ENCODE results near the gene FTO.

Gene FTO

GRCh38 chr16:54009464-54010176 is 305.7 kb downstream of the FTO start:
- no peak for DNase-seq (ENCODE audit: low spot score)
- peaks cover 0 to 12% of the 10 kb centered on the region in 2 donors for H3K9me3 ChIP-seq (replicated peaks in 1 of 2; ENCODE audit: control insufficient read depth in 2 of 2, insufficient read depth in 1 of 2, low read depth in 1 of 2, low read length in 2 of 2)
- no peak overlapping the region for H3K9ac ChIP-seq (ENCODE audit: low read depth, low read length, poor library complexity)
- no peak overlapping the region for H2BK12ac ChIP-seq (ENCODE audit: low read length)
- no peak overlapping the region for H4K8ac ChIP-seq (ENCODE audit: low read depth, low read length)
- no CpG with 5 or more reads among the region's 9 CpGs for WGBS, 2 donors (ENCODE audit: extremely low coverage in 2 of 2, insufficient read length in 2 of 2, insufficient replicate concordance in 1 of 2)
- H2BK5ac ChIP-seq (ENCODE audit: low read length), result no peak overlapping the region
- no peak overlapping the region for H3K4me2 ChIP-seq (ENCODE audit: insufficient read depth, low read length, poor library complexity, severe bottlenecking)
- H2BK15ac ChIP-seq (ENCODE audit: low read length), result no peak overlapping the region
- no peaks in the 10 kb centered on the region for H3K36me3 ChIP-seq (replicated peaks in 1 of 2; ENCODE audit: control insufficient read depth in 2 of 2, insufficient read depth in 2 of 2, low read length in 2 of 2)
- no peak overlapping the region for H2AFZ ChIP-seq (ENCODE audit: low read length)
- no peaks in the 10 kb centered on the region for H3K79me1 ChIP-seq (ENCODE audit: low read depth, low read length)
- no peaks in the 10 kb centered on the region for H3K27me3 ChIP-seq (ENCODE audit: control insufficient read depth in 3 of 3, insufficient read depth in 3 of 3, low read depth in 1 of 3, low read length in 3 of 3)
- no peak overlapping the region for H4K91ac ChIP-seq (ENCODE audit: low read depth, low read length, poor library complexity)
- H3K18ac ChIP-seq (ENCODE audit: low read length), result no peak overlapping the region
- H3K4me1 ChIP-seq (ENCODE audit: control insufficient read depth in 2 of 2, insufficient read depth in 1 of 2, low read depth in 1 of 2, low read length in 2 of 2), result no peaks in the 10 kb centered on the region
- H3K27ac ChIP-seq (replicated peaks; ENCODE audit: low read length), result no peak overlapping the region
- H3K23ac ChIP-seq (ENCODE audit: low read depth, low read length, poor library complexity), result no peak overlapping the region
- H3K4ac ChIP-seq (ENCODE audit: low read length), result no peak overlapping the region
- no peak overlapping the region for H2AK5ac ChIP-seq (ENCODE audit: low read depth, low read length)
- no peak overlapping the region for H2BK120ac ChIP-seq (ENCODE audit: low read depth, low read length)
- H3K14ac ChIP-seq (ENCODE audit: low read length), result no peak overlapping the region
- H3K4me3 ChIP-seq (ENCODE audit: low read length in 2 of 2), result no peak overlapping the region

- no peak overlapping the region for H2BK12ac ChIP-seq (ENCODE audit: low read length)
- H4K8ac ChIP-seq (ENCODE audit: low read depth, low read length), result no peak overlapping the region
- no peak overlapping the region for H3K9ac ChIP-seq (ENCODE audit: low read depth, low read length, poor library complexity)
- no peaks in the 10 kb centered on the region for H3K27me3 ChIP-seq (ENCODE audit: control insufficient read depth in 3 of 3, insufficient read depth in 3 of 3, low read depth in 1 of 3, low read length in 3 of 3)
- H3K36me3 ChIP-seq (replicated peaks in 1 of 2; ENCODE audit: control insufficient read depth in 2 of 2, insufficient read depth in 2 of 2, low read length in 2 of 2), result no peaks in the 10 kb centered on the region
- no peak overlapping the region for H2BK15ac ChIP-seq (ENCODE audit: low read length)
- H3K79me1 ChIP-seq (ENCODE audit: low read depth, low read length), result no peaks in the 10 kb centered on the region
- no peak overlapping the region for H3K18ac ChIP-seq (ENCODE audit: low read length)
- no CpG with 5 or more reads among the region's 2 CpGs for WGBS, 2 donors (ENCODE audit: extremely low coverage in 2 of 2, insufficient read length in 2 of 2, insufficient replicate concordance in 1 of 2)
- no peak overlapping the region for H3K23ac ChIP-seq (ENCODE audit: low read depth, low read length, poor library complexity)
- no peak overlapping the region for H3K4me2 ChIP-seq (ENCODE audit: insufficient read depth, low read length, poor library complexity, severe bottlenecking)
- H3K4me1 ChIP-seq (ENCODE audit: control insufficient read depth in 2 of 2, insufficient read depth in 1 of 2, low read depth in 1 of 2, low read length in 2 of 2), result no peaks in the 10 kb centered on the region
- no peak overlapping the region for H2BK120ac ChIP-seq (ENCODE audit: low read depth, low read length)
- H2BK5ac ChIP-seq (ENCODE audit: low read length), result no peak overlapping the region
- no peak overlapping the region for H3K4ac ChIP-seq (ENCODE audit: low read length)
- H3K14ac ChIP-seq (ENCODE audit: low read length), result no peak overlapping the region
- H3K27ac ChIP-seq (replicated peaks; ENCODE audit: low read length), result no peak overlapping the region
- H3K9me3 ChIP-seq (replicated peaks in 1 of 2; ENCODE audit: control insufficient read depth in 2 of 2, insufficient read depth in 1 of 2, low read depth in 1 of 2, low read length in 2 of 2), result peaks cover 0 to 12% of the 10 kb centered on the region in 2 donors
- no peak for DNase-seq (ENCODE audit: low spot score)
- H2AK5ac ChIP-seq (ENCODE audit: low read depth, low read length), result no peak overlapping the region
- H2AFZ ChIP-seq (ENCODE audit: low read length), result no peak overlapping the region
- no peak overlapping the region for H4K91ac ChIP-seq (ENCODE audit: low read depth, low read length, poor library complexity)
- H3K4me3 ChIP-seq (ENCODE audit: low read length in 2 of 2), result no peak overlapping the region
These were observed 311.2 kb downstream of the FTO start for GRCh38 chr16:54015147-54015546.

DNA sequence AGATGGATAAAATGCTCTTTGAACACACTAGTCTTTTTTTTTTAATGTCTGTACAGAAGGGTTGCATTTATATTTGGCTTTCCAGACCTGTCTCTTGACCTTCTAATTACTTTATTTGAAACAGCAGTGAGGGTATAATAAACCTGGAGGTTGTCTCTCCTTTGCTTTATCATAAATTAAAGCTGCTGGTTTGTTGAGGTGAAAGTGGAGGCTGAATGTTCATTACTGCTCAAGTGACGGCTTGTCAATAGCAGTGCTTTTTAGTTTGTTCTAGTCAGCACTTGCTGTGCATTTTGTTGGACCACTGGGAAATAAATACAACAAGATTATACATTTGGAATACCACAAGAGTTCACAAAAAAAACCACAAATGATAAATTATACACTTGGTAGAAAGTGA is 318.4 kb downstream of the FTO start:
- DNase-seq (ENCODE audit: low spot score), result no peak
- peaks cover 0 to 1% of the 10 kb centered on the region in 2 donors for H3K36me3 ChIP-seq (replicated peaks in 1 of 2; ENCODE audit: control insufficient read depth in 2 of 2, insufficient read depth in 2 of 2, low read length in 2 of 2)
- H4K8ac ChIP-seq (ENCODE audit: low read depth, low read length), result no peak overlapping the region
- no peak overlapping the region for H3K18ac ChIP-seq (ENCODE audit: low read length)
- no peak overlapping the region for H3K4me2 ChIP-seq (ENCODE audit: insufficient read depth, low read length, poor library complexity, severe bottlenecking)
- H2BK12ac ChIP-seq (ENCODE audit: low read length), result no peak overlapping the region
- no CpG with 5 or more reads among the region's 1 CpG for WGBS, 2 donors (ENCODE audit: extremely low coverage in 2 of 2, insufficient read length in 2 of 2, insufficient replicate concordance in 1 of 2)
- no peak overlapping the region for H2BK120ac ChIP-seq (ENCODE audit: low read depth, low read length)
- H2AK5ac ChIP-seq (ENCODE audit: low read depth, low read length), result no peak overlapping the region
- no peak overlapping the region for H3K14ac ChIP-seq (ENCODE audit: low read length)
- no peak overlapping the region for H3K4me3 ChIP-seq (ENCODE audit: low read length in 2 of 2)
- no peaks in the 10 kb centered on the region for H3K4me1 ChIP-seq (ENCODE audit: control insufficient read depth in 2 of 2, insufficient read depth in 1 of 2, low read depth in 1 of 2, low read length in 2 of 2)
- H2BK15ac ChIP-seq (ENCODE audit: low read length), result no peak overlapping the region
- no peaks in the 10 kb centered on the region for H3K27me3 ChIP-seq (ENCODE audit: control insufficient read depth in 3 of 3, insufficient read depth in 3 of 3, low read depth in 1 of 3, low read length in 3 of 3)
- H2BK5ac ChIP-seq (ENCODE audit: low read length), result no peak overlapping the region
- no peak overlapping the region for H3K27ac ChIP-seq (replicated peaks; ENCODE audit: low read length)
- no peaks in the 10 kb centered on the region for H3K9me3 ChIP-seq (replicated peaks in 1 of 2; ENCODE audit: control insufficient read depth in 2 of 2, insufficient read depth in 1 of 2, low read depth in 1 of 2, low read length in 2 of 2)
- H2AFZ ChIP-seq (ENCODE audit: low read length), result no peak overlapping the region
- H3K9ac ChIP-seq (ENCODE audit: low read depth, low read length, poor library complexity), result no peak overlapping the region
- H3K79me1 ChIP-seq (ENCODE audit: low read depth, low read length), result no peaks in the 10 kb centered on the region
- no peak overlapping the region for H4K91ac ChIP-seq (ENCODE audit: low read depth, low read length, poor library complexity)
- H3K23ac ChIP-seq (ENCODE audit: low read depth, low read length, poor library complexity), result no peak overlapping the region
- H3K4ac ChIP-seq (ENCODE audit: low read length), result no peak overlapping the region

GRCh38 chr16:54026456-54026855 is 322.5 kb downstream of the FTO start:
- Histone ChIP-seq H3K27ac (replicated peaks; ENCODE audit: low read length) (no peak overlapping the region), H2BK15ac (ENCODE audit: low read length) (no peak overlapping the region), H4K8ac (ENCODE audit: low read depth, low read length) (no peak overlapping the region), H3K9ac (ENCODE audit: low read depth, low read length, poor library complexity) (no peak overlapping the region), H3K4ac (ENCODE audit: low read length) (no peak overlapping the region), H3K4me3 (ENCODE audit: low read length in 2 of 2) (no peak overlapping the region), H4K91ac (ENCODE audit: low read depth, low read length, poor library complexity) (no peak overlapping the region), H2BK12ac (ENCODE audit: low read length) (no peak overlapping the region), H2BK5ac (ENCODE audit: low read length) (no peak overlapping the region), H3K27me3 (ENCODE audit: control insufficient read depth in 3 of 3, insufficient read depth in 3 of 3, low read depth in 1 of 3, low read length in 3 of 3) (no peaks in the 10 kb centered on the region), H3K36me3 (replicated peaks in 1 of 2; ENCODE audit: control insufficient read depth in 2 of 2, insufficient read depth in 2 of 2, low read length in 2 of 2) (peaks cover 0 to 1% of the 10 kb centered on the region in 2 donors), H2AK5ac (ENCODE audit: low read depth, low read length) (no peak overlapping the region), H3K14ac (ENCODE audit: low read length) (no peak overlapping the region), H3K23ac (ENCODE audit: low read depth, low read length, poor library complexity) (no peak overlapping the region), H3K18ac (ENCODE audit: low read length) (peak overlapping the region; percentile 40), H2BK120ac (ENCODE audit: low read depth, low read length) (no peak overlapping the region), H3K79me1 (ENCODE audit: low read depth, low read length) (no peaks in the 10 kb centered on the region), H3K9me3 (replicated peaks in 1 of 2; ENCODE audit: control insufficient read depth in 2 of 2, insufficient read depth in 1 of 2, low read depth in 1 of 2, low read length in 2 of 2) (peaks cover 4 to 6% of the 10 kb centered on the region in 2 donors), H3K4me1 (ENCODE audit: control insufficient read depth in 2 of 2, insufficient read depth in 1 of 2, low read depth in 1 of 2, low read length in 2 of 2) (peaks cover 0 to 8% of the 10 kb centered on the region in 2 donors), H2AFZ (ENCODE audit: low read length) (no peak overlapping the region), H3K4me2 (ENCODE audit: insufficient read depth, low read length, poor library complexity, severe bottlenecking) (no peak overlapping the region)
- DNase-seq (ENCODE audit: low spot score), result no peak
- no CpG with 5 or more reads among the region's 1 CpG for WGBS, 2 donors (ENCODE audit: extremely low coverage in 2 of 2, insufficient read length in 2 of 2, insufficient replicate concordance in 1 of 2)

Data from neuronal stem cell (in vitro differentiated cells).